ENCODE measurements around the gene PLK2.

Gene PLK2

DNA sequence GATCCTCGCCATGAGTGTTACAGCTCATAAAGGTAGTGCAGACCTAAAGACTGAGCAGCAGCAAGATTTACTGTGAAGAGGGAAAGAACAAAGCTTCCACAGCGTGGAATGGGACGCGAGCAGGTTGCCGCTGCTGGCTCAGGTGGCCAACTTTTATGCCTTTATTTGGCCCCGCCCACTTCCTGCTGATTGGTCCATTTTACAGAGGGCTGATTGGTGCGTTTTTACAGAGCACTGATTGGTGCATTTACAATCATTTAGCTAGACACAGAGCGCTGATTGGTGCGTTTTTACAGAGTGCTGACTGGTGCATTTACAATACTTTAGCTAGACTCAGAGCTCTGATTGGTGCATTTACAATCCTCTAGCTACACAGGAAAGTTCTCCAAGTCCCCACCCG lies 13.9 kb downstream of the PLK2 start:
- no peak overlapping the region for H3K4me3 ChIP-seq (ENCODE audit: control insufficient read depth, low read depth, low read length)
- TF ChIP-seq, protein P1, sequence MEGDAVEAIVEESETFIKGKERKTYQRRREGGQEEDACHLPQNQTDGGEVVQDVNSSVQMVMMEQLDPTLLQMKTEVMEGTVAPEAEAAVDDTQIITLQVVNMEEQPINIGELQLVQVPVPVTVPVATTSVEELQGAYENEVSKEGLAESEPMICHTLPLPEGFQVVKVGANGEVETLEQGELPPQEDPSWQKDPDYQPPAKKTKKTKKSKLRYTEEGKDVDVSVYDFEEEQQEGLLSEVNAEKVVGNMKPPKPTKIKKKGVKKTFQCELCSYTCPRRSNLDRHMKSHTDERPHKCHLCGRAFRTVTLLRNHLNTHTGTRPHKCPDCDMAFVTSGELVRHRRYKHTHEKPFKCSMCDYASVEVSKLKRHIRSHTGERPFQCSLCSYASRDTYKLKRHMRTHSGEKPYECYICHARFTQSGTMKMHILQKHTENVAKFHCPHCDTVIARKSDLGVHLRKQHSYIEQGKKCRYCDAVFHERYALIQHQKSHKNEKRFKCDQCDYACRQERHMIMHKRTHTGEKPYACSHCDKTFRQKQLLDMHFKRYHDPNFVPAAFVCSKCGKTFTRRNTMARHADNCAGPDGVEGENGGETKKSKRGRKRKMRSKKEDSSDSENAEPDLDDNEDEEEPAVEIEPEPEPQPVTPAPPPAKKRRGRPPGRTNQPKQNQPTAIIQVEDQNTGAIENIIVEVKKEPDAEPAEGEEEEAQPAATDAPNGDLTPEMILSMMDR (conservative IDR thresholded peaks at IDR 0.05; ENCODE audit: control insufficient read depth, insufficient read depth, low read depth, low read length): no peak
- no peak for DNase-seq (ENCODE audit: low read depth)

DNA sequence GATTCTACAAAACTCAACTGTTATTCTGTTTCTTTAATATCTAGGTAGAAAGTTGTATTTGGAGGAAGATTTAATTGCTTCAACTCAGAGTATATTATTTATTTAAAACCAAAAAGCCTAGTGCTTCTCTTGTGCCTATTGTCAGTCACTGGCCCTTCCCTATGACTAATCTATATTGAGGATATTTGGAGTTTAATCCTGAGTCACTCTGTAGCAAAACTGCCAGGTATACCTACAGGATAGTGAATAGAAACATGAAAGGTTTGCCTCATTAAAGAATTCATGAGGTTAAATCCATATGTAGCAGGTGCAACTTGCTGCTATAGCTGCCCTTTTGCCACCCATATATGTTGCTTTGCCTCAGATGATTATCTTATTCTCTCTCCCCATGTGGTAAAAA lies 15.1 kb downstream of the PLK2 start:
- TF ChIP-seq, protein P1 (conservative IDR thresholded peaks at IDR 0.05; ENCODE audit: control insufficient read depth, insufficient read depth, low read depth, low read length): no peak

DNA sequence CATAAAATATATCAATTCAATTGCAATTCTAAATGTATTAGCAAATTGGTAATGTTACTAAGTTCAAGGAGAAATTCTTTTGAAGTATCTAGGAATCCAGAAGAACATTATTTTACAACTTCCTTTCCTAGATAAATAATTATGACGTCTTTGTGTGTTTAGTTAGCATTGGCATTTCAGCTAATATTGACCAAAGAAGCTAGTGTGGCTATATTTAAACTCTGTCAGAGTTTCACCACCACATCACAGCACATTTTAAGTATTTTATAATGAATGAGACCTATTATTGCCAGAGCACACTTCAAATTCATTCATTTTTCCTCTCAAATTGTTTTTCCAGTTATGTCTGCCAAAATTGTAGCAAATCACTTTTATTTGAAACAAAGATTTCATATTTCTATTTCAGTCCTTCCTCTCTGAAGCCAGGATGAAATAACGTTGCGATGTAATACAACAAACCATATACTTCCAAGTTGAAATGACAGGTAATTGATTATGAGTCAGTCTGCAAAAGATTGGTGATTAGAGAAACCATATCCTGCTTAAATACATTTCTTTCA lies 18.9 kb downstream of the PLK2 start:
- DNase-seq (ENCODE audit: low read depth): no peak
- H3K4me3 ChIP-seq (ENCODE audit: control insufficient read depth, low read depth, low read length): no peak overlapping the region
- TF ChIP-seq, protein P1 (conservative IDR thresholded peaks at IDR 0.05; ENCODE audit: control insufficient read depth, insufficient read depth, low read depth, low read length): no peak

More for the DNA sequence above, 15.1 kb downstream of the PLK2 start:
- no peak for DNase-seq (ENCODE audit: low read depth)
- H3K4me3 ChIP-seq (ENCODE audit: control insufficient read depth, low read depth, low read length): no peak overlapping the region

DNA sequence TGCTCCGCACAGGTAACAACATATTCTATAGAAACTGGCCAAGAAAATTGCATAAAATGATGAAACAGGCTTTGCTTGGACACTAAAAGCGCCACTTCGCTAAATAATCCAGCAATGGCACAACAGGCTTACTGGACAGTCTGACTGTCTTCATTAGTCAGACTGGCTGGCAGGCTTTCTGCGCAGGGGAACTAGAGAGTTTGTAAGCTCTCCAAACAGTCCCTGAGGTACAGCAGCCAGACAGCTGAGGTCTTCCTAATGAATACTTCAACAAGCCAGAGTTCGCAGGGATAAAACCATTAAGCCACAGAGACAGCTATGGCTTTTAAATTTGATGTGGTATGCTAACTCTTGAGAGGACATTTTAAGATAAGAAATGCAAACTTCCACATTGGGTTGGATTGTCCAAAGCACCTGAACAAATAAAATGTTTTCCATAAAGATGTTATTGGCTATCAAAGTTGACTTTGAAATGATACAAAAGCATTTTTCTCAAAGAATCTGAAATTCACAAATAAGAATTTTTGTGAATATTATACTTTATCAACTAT lies 20.7 kb downstream of the PLK2 start:
- DNase-seq (ENCODE audit: low read depth): no peak
- H3K4me3 ChIP-seq (ENCODE audit: control insufficient read depth, low read depth, low read length): no peak overlapping the region
- TF ChIP-seq, protein P1 (conservative IDR thresholded peaks at IDR 0.05; ENCODE audit: control insufficient read depth, insufficient read depth, low read depth, low read length): no peak

DNA sequence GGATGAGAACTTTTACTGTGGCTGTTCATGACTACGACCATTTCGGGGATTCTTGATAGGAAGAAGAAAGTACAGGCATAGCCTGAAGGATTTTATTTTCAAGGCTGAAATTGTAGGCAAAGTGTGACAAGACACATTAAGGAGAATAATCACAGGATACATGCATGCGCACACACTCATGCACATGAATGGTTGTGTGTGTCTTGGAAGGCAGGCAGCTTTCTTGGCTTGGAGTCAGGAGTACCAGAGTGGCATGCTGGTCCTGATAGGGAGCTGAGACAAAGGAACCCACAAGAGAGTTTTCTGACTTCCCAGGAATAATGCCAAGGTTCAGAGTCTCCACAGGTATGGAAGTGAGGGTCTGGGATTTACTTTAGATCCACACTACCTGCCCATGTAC lies 22.2 kb downstream of the PLK2 start:
- DNase-seq (ENCODE audit: low read depth): no peak
- TF ChIP-seq, protein P1 (conservative IDR thresholded peaks at IDR 0.05; ENCODE audit: control insufficient read depth, insufficient read depth, low read depth, low read length): no peak
- H3K4me3 ChIP-seq (ENCODE audit: control insufficient read depth, low read depth, low read length): no peak overlapping the region

DNA sequence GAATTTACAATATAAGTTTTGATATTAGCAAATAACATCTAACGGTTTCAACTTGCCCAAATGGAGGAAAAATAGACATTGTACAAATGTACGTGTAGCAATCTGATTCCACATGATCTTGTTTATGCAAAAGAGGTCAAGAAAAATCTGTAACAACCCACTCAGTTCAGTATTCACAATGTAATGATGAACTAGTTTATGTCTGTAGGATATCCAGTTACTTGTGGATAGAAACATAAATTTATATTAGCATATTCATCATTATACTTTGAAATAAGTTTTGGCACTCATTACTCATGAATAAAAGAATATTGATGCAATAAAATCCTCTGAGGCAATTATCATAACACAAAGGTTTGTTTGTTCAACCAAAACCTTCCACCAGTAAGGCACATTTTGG lies 28.1 kb downstream of the PLK2 start:
- no peak overlapping the region for H3K4me3 ChIP-seq (ENCODE audit: control insufficient read depth, low read depth, low read length)
- TF ChIP-seq, protein P1 (conservative IDR thresholded peaks at IDR 0.05; ENCODE audit: control insufficient read depth, insufficient read depth, low read depth, low read length): no peak
- no peak for DNase-seq (ENCODE audit: low read depth)

All from fibroblast of mammary gland (primary cell).